Activated CD8-positive, alpha-beta T cell treated with anti-CD3 and anti-CD28 coated beads for 36 hours (primary cell): ENCODE measurements around the gene LEMD1. TPM values are rescaled to one million over a fixed set of nuclear protein-coding genes. Genes with fewer than 3 reads are reported as not detected.
"Not testable (repeated sequence)": the region's sequence is repeated elsewhere in the genome, so short reads cannot be mapped to it uniquely, and the experiment has no call there.

Experiments
- ATAC-seq: fragments of 200-7000 bp; cut with Tn5 transposase; one replicate; pipeline ENCODE4 v1.10.0; 2021; ENCODE audit warnings: mild to moderate bottlenecking, moderate library complexity
- CTCF ChIA-PET: fragments of 350-600 bp; sonication (Branson Sonifier 250); formaldehyde crosslinking; loops from one replicate; lab custom pipeline; 2021; ENCODE audit warnings: antibody characterized with exemption; lab: Charles Lee
- POLR2A ChIA-PET: fragments of 350-600 bp; sonication (Branson Sonifier 250); formaldehyde crosslinking; loops from one replicate; lab custom pipeline; 2021; ENCODE audit warnings: antibody characterized with exemption; lab: Charles Lee
- DNase-seq: peaks from one replicate; pipeline ENCODE4 v3.0.0-alpha.2; 2020
- H3K27ac Mint-ChIP-seq: one replicate; pipeline ENCODE4 v1.8.0; 2021; ENCODE audit warnings: mild to moderate bottlenecking, mixed read lengths
- H3K27me3 Mint-ChIP-seq: one replicate; pipeline ENCODE4 v1.8.0; 2021; ENCODE audit warnings: mixed read lengths
- H3K36me3 Mint-ChIP-seq: one replicate; pipeline ENCODE4 v1.8.0; 2021; ENCODE audit warnings: low read depth, mixed read lengths
- H3K4me1 Mint-ChIP-seq: one replicate; pipeline ENCODE4 v1.8.0; 2021; ENCODE audit warnings: low read depth, mixed read lengths
- H3K4me3 Mint-ChIP-seq: one replicate; pipeline ENCODE4 v1.8.0; 2021; ENCODE audit warnings: mild to moderate bottlenecking, moderate library complexity, mixed read lengths
- H3K9me3 Mint-ChIP-seq: one replicate; pipeline ENCODE4 v1.8.0; 2021; ENCODE audit warnings: mixed read lengths
- CTCF ChIP-seq: fragments of 200-600 bp; IDR thresholded peaks from one replicate; pipeline ENCODE4 v1.8.0; 2022; ENCODE audit warnings: antibody characterized with exemption, mild to moderate bottlenecking
- intact Hi-C: fragments of 100-400 bp; cut with micrococcal nuclease; formaldehyde crosslinking; loops from one replicate; pipeline ENCODE4 v1.10.0; 2022
- total RNA-seq, 2 experiments: library from RNA; stranded (reverse); gene quantifications; one replicate each; pipeline ENCODE4 v1.2.3, GENCODE V29; 2021

The LEMD1 gene
- total RNA-seq, 2 experiments from 2014 or later = 0.58 to 0.81 TPM

DNA sequence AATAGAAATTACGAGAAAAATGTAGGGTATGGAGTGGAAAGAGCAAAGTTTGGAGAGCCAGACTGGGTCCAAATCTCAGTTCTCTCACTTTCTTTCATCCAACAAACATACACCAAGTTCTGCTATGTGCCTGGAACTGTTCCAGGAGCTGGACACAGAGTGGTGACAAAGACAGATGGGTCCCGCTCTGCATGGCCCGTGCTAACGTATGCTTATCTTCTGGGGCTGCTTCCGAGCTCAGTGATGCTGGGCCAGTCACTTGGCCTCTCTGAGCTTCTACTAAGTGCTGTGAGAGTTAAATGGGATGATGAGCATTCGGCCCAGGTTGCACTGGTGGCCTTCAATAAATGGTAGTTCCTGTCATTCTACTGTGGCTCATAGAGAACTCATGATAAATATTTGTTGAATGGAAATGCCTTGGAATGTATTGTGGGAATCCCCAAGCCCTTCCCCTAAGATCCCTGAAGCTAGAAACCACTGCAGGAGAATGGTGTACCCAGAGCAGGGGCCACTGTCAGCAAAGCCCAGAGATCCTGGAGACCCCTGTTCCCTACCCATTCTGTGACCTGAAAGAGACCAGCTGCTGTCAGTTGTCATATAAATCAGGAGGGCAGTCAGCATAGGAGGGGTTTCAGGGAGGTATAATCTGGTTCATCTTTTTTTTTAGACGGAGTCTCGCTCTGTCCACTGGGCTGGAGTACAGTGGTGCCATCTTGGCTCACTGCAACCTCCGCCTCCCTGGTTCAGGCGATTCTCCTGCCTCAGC, 3.8 kb downstream of the LEMD1 start:
- Mint-ChIP-seq H3K36me3 (no peaks in the 10 kb centered on the region), H3K9me3 (no peaks in the 10 kb centered on the region), H3K4me1 (no peaks in the 10 kb centered on the region), H3K4me3 (no peak overlapping the region), H3K27me3 (peaks cover 19% of the 10 kb centered on the region), H3K27ac (no peak overlapping the region)
- DNase-seq (no peak), ATAC-seq (no peak)
- intact Hi-C loops = no loop called here
- ChIA-PET CTCF (interaction anchor here (0.9 to 2.5 kb wide), 5 partner anchors 9 to 70 kb away, joined by 3 to 7 read pairs (median 3); no protein-coding TSS in a partner anchor), POLR2A (no interaction called here)
- TF ChIP-seq CTCF = no peak

DNA sequence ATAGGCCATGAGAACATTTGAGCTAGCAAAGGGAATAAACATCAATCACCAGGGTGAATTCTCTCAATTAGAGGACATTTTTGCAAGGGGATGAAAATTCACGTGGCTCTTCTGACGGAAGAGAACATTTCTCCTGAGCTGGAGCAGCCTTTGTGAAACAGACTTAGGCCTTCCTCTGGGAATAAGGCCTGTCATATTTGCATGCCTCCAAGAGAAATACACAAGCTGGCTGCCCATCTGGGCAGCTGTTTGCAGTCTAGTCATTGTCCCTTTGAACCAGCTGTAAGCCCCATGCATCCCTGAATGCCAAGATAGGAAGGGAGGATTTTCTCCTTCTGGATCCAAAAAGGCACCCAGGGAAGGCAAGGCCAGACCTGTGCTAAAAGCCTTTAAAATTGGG, 5.5 kb downstream of the LEMD1 start:
- no peak for TF ChIP-seq CTCF
- Mint-ChIP-seq H3K4me1 (no peaks in the 10 kb centered on the region), H3K27ac (no peak overlapping the region), H3K27me3 (peaks cover 11% of the 10 kb centered on the region), H3K4me3 (no peak overlapping the region), H3K36me3 (no peaks in the 10 kb centered on the region), H3K9me3 (no peaks in the 10 kb centered on the region)
- intact Hi-C loops = no loop called here
- ChIA-PET CTCF (interaction anchor here (0.9 to 2.5 kb wide), 7 partner anchors 14 to 243 kb away, joined by 3 to 12 read pairs (median 4); no protein-coding TSS in a partner anchor), POLR2A (interaction anchor here (0.7 kb wide), 1 partner anchor 59 kb away, joined by 3 read pairs; no protein-coding TSS in a partner anchor)
- ATAC-seq (no peak), DNase-seq (no peak)

DNA sequence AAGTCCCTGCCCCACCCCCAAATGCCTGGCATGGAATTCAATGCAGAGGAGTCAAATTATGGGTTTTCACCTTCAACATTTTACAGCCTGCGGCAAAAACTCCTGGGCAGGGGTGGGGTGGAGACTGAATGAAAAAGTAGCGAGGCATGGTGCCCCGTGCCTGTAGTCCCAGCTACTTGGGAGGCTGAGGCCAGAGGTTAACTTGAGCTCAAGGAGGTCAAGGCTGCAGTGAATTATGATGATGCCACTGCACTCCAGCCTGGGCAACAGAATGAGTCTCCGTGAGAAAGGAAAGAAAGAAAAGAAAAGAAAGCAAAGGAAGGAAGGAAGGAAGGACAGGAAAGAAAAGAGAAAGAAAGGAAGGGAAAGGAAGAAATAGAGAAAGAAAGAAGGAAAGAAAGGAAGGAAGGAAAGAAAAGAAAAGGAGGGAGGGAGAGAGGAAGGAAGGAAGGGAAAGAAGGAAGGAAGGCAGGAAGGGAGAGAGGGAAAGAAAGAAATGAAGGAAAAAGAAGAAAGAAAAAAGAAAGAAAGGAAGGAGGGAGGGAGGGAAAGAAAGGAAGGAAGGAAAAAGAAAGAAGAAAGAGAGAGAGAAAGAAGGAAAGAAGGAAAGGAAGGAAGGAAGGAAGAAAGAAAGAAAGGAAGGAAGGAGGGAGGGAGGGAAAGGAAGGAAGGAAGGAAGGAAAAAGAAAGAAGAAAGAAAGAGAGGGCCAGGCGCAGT, 11.1 kb downstream of the LEMD1 start:
- H3K36me3 Mint-ChIP-seq = no peaks in the 10 kb centered on the region
- ATAC-seq (no peak), DNase-seq (no peak)
- H3K27me3 Mint-ChIP-seq = peaks cover 3% of the 10 kb centered on the region
- ChIA-PET POLR2A (interaction anchor here (1.3 kb wide), 1 partner anchor 27 kb away, joined by 3 read pairs; no protein-coding TSS in a partner anchor), CTCF (interaction anchor here (0.5 to 4.4 kb wide), 5 partner anchors 12 to 443 kb away, joined by 3 to 32 read pairs (median 8); no protein-coding TSS in a partner anchor)
- no peak for TF ChIP-seq CTCF
- H3K9me3 Mint-ChIP-seq = no peaks in the 10 kb centered on the region
- no peak overlapping the region for H3K4me3 Mint-ChIP-seq
- H3K27ac Mint-ChIP-seq = no peak overlapping the region
- H3K4me1 Mint-ChIP-seq = peaks cover 4% of the 10 kb centered on the region
- intact Hi-C loops = no loop called here

DNA sequence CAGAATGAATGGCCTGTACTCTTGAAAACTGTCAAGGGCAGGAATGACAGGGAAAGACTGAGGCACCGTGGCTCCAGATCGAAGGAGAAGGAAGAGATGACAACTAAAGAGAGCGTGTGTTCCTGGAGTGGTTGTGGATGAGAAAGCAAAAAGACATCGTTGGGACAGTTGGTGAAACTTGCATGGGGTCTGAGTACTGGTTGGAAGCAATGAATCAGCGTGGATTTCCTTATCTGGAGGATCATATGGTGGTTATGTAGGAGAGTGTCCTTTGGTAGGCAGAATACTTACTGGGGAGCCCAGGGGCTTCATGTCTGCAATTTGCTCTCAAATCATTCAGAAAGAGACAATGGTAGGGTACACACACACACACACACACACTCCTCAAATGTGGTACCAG, 13.9 kb downstream of the LEMD1 start:
- intact Hi-C loops = no loop called here
- TF ChIP-seq CTCF = no peak
- Mint-ChIP-seq H3K36me3 (no peaks in the 10 kb centered on the region), H3K4me3 (no peak overlapping the region), H3K27me3 (no peaks in the 10 kb centered on the region), H3K27ac (no peak overlapping the region), H3K9me3 (peaks cover 1% of the 10 kb centered on the region), H3K4me1 (peaks cover 4% of the 10 kb centered on the region)
- POLR2A ChIA-PET = no interaction called here
- DNase-seq (no peak), ATAC-seq (no peak)
- CTCF ChIA-PET = interaction anchor here (1.4 to 4.4 kb wide), 4 partner anchors 11 to 152 kb away, joined by 3 to 32 read pairs (median 7); no protein-coding TSS in a partner anchor

GRCh38 chr1:205406252-205406651, 15.6 kb downstream of the LEMD1 start:
- H3K4me3 Mint-ChIP-seq, intact Hi-C loops, H3K27me3 Mint-ChIP-seq, H3K27ac Mint-ChIP-seq, DNase-seq, H3K36me3 Mint-ChIP-seq, ATAC-seq, POLR2A ChIA-PET, H3K9me3 Mint-ChIP-seq, H3K4me1 Mint-ChIP-seq: not testable (repeated sequence)
- CTCF ChIA-PET = interaction anchor here (1.8 to 4.4 kb wide), 3 partner anchors 9 to 80 kb away, joined by 4 to 32 read pairs (median 10); no protein-coding TSS in a partner anchor

DNA sequence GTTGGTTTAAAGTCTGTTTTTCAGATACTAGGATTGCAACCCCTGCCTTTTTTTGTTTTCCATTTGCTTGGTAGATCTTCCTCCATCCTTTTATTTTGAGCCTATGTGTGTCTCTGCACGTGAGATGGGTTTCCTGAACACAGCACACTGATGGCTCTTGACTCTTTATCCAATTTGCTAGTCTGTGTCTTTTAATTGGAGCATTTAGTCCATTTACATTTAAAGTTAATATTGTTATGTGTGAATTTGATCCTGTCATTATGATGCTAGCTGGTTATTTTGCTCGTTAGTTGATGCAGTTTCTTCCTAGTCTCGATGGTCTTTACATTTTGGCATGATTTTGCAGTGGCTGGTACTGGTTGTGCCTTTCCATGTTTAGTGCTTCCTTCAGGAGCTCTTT, 17.4 kb downstream of the LEMD1 start:
- H3K4me3 Mint-ChIP-seq, H3K36me3 Mint-ChIP-seq, H3K27me3 Mint-ChIP-seq, ATAC-seq, DNase-seq, H3K27ac Mint-ChIP-seq, POLR2A ChIA-PET, H3K9me3 Mint-ChIP-seq, CTCF ChIA-PET, H3K4me1 Mint-ChIP-seq, intact Hi-C loops: not testable (repeated sequence)
